ENCODE data around the gene DGKH. TPM values are rescaled to one million over a fixed set of nuclear protein-coding genes. Genes with fewer than 3 reads are reported as not detected.
"Not testable (repeated sequence)": the region's sequence is repeated elsewhere in the genome, so short reads cannot be mapped to it uniquely, and the experiment has no call there.

Gene DGKH
- total RNA-seq, 1 donor from 2014 or later: 18.7 TPM

- H3K9me3 ChIP-seq: no peaks in the 10 kb centered on the region
- intact Hi-C loops (cut with DNase I): no loop called here
- no peaks in the 10 kb centered on the region for H3K27me3 ChIP-seq (ENCODE audit: low read depth)
- no peak overlapping the region for H3K4me3 ChIP-seq
- peaks cover 47% of the 10 kb centered on the region for H3K36me3 ChIP-seq
- TF ChIP-seq, protein P1, sequence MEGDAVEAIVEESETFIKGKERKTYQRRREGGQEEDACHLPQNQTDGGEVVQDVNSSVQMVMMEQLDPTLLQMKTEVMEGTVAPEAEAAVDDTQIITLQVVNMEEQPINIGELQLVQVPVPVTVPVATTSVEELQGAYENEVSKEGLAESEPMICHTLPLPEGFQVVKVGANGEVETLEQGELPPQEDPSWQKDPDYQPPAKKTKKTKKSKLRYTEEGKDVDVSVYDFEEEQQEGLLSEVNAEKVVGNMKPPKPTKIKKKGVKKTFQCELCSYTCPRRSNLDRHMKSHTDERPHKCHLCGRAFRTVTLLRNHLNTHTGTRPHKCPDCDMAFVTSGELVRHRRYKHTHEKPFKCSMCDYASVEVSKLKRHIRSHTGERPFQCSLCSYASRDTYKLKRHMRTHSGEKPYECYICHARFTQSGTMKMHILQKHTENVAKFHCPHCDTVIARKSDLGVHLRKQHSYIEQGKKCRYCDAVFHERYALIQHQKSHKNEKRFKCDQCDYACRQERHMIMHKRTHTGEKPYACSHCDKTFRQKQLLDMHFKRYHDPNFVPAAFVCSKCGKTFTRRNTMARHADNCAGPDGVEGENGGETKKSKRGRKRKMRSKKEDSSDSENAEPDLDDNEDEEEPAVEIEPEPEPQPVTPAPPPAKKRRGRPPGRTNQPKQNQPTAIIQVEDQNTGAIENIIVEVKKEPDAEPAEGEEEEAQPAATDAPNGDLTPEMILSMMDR (IDR thresholded peaks at IDR 0.05): no peak
- no peak for DNase-seq
- no peak overlapping the region for H3K27ac ChIP-seq
- H3K4me1 ChIP-seq: no peaks in the 10 kb centered on the region
- ATAC-seq: no peak
These were observed 172.8 kb downstream of the DGKH start for GRCh38 chr13:42221121-42221765.

- Histone ChIP-seq H3K27me3 (ENCODE audit: low read depth) (no peaks in the 10 kb centered on the region), H3K4me1 (no peaks in the 10 kb centered on the region), H3K36me3 (peaks cover 42% of the 10 kb centered on the region), H3K27ac (no peak overlapping the region), H3K4me3 (no peak overlapping the region), H3K9me3 (no peaks in the 10 kb centered on the region)
- ATAC-seq: no peak
- TF ChIP-seq, protein P1 (IDR thresholded peaks at IDR 0.05): no peak
- intact Hi-C loops (cut with DNase I): no loop called here
- no peak for DNase-seq
These were observed 175.2 kb downstream of the DGKH start for GRCh38 chr13:42223681-42224080.

DNA sequence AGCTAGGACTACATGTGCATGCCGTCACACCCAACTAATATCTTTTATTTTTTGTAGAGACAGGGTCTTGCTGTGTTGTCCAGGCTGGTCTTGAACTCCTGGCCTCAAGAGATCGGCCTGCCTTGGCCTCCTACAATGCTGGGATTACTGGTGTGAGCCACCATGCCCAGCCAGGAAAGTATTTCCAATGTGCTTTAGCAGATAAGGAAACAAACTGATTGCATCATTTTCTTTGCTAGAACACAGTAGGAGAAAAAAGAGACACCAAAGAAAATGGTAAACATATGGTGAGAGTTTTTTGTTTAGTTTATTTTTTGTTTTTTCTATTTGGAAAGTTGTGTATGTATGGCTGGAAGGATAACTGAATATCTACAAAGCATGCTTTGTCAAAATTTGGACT, 176.6 kb downstream of the DGKH start:
- Histone ChIP-seq H3K4me3 (no peak overlapping the region), H3K9me3 (no peaks in the 10 kb centered on the region), H3K27ac (no peak overlapping the region), H3K27me3 (ENCODE audit: low read depth) (no peaks in the 10 kb centered on the region), H3K4me1 (no peaks in the 10 kb centered on the region), H3K36me3 (peaks cover 30% of the 10 kb centered on the region)
- DNase-seq: no peak
- TF ChIP-seq, protein P1 (IDR thresholded peaks at IDR 0.05): no peak
- intact Hi-C loops (cut with DNase I): no loop called here
- no peak for ATAC-seq

GRCh38 chr13:42226759-42227158, 178.3 kb downstream of the DGKH start:
- H3K4me3 ChIP-seq; DNase-seq; H3K4me1 ChIP-seq; H3K27me3 ChIP-seq (ENCODE audit: low read depth); ATAC-seq; H3K27ac ChIP-seq; H3K9me3 ChIP-seq; intact Hi-C loops (cut with DNase I): not testable (repeated sequence)
- H3K36me3 ChIP-seq: peaks cover 17% of the 10 kb centered on the region

GRCh38 chr13:42228527-42228926, 180.1 kb downstream of the DGKH start:
- intact Hi-C loops (cut with DNase I): no loop called here
- DNase-seq: no peak
- Histone ChIP-seq H3K36me3 (peaks cover 17% of the 10 kb centered on the region), H3K4me1 (no peaks in the 10 kb centered on the region), H3K27ac (no peak overlapping the region), H3K9me3 (no peaks in the 10 kb centered on the region), H3K4me3 (no peak overlapping the region), H3K27me3 (ENCODE audit: low read depth) (no peaks in the 10 kb centered on the region)
- no peak for ATAC-seq
- TF ChIP-seq, protein P1 (IDR thresholded peaks at IDR 0.05): no peak

GRCh38 chr13:42229287-42229686, 180.8 kb downstream of the DGKH start:
- no peak overlapping the region for H3K4me3 ChIP-seq

More at GRCh38 chr13:42229287-42229686, 180.8 kb downstream of the DGKH start:
- H3K4me1 ChIP-seq: no peaks in the 10 kb centered on the region
- peaks cover 10% of the 10 kb centered on the region for H3K36me3 ChIP-seq
- DNase-seq (no peak), ATAC-seq (no peak)
- H3K27me3 ChIP-seq (ENCODE audit: low read depth): no peaks in the 10 kb centered on the region
- TF ChIP-seq, protein P1 (IDR thresholded peaks at IDR 0.05): no peak
- no peak overlapping the region for H3K27ac ChIP-seq
- intact Hi-C loops (cut with DNase I): no loop called here
- H3K9me3 ChIP-seq: no peaks in the 10 kb centered on the region
